H9 (cell line): Measurements from ENCODE around the gene TOMM22. TPM values are rescaled to one million over a fixed set of nuclear protein-coding genes. Genes with fewer than 3 reads are reported as not detected.

ENCODE experiments used
- DNase-seq: peaks from one replicate; pipeline ENCODE4 v3.0.0-alpha.2; 2017
- H2AFZ ChIP-seq: one replicate; pipeline ENCODE4 v1.6.1; 2013; ENCODE audit warnings: mild to moderate bottlenecking, low read length, control low read depth, moderate library complexity
- H2AK5ac ChIP-seq: 2 replicates; pipeline ENCODE4 v1.6.1; 2013; ENCODE audit warnings: low read length, control low read depth, mixed read lengths; ENCODE audit not compliant: insufficient read length
- H2BK120ac ChIP-seq: one replicate; pipeline ENCODE4 v1.6.1; 2013; ENCODE audit warnings: low read depth, mild to moderate bottlenecking, low read length, control low read depth, inconsistent platforms; ENCODE audit not compliant: poor library complexity, severe bottlenecking
- H2BK12ac ChIP-seq: 2 replicates; pipeline ENCODE4 v1.6.1; 2013; ENCODE audit warnings: low read length, control low read depth, mixed read lengths, low read depth; ENCODE audit not compliant: insufficient read length
- H2BK15ac ChIP-seq: 2 replicates; pipeline ENCODE4 v1.6.1; 2013; ENCODE audit warnings: low read depth, low read length, control low read depth
- H2BK20ac ChIP-seq: one replicate; pipeline ENCODE4 v1.6.1; 2013; ENCODE audit warnings: low read depth, mild to moderate bottlenecking, low read length, control low read depth, inconsistent platforms; ENCODE audit not compliant: poor library complexity, severe bottlenecking
- H2BK5ac ChIP-seq: 2 replicates; pipeline ENCODE4 v1.6.1; 2013; ENCODE audit warnings: low read length, control low read depth, mixed read lengths; ENCODE audit not compliant: insufficient read length
- H3K14ac ChIP-seq: 2 replicates; pipeline ENCODE4 v1.6.1; 2013; ENCODE audit warnings: low read length, control low read depth; ENCODE audit not compliant: insufficient read depth
- H3K18ac ChIP-seq: 2 replicates; pipeline ENCODE4 v1.6.1; 2013; ENCODE audit warnings: low read depth, mild to moderate bottlenecking, mixed read lengths, low read length, control low read depth; ENCODE audit not compliant: insufficient read length
- H3K23ac ChIP-seq: 2 replicates; pipeline ENCODE4 v1.6.1; 2013; ENCODE audit warnings: low read length, control low read depth, mixed read lengths, low read depth; ENCODE audit not compliant: insufficient read length
- H3K23me2 ChIP-seq: 2 replicates; pipeline ENCODE4 v1.6.1; 2013; ENCODE audit warnings: low read depth, mild to moderate bottlenecking, mixed read lengths, low read length, control low read depth; ENCODE audit not compliant: insufficient read length, poor library complexity, severe bottlenecking
- H3K27ac ChIP-seq: 2 replicates; pipeline ENCODE4 v1.5.1; 2013; ENCODE audit warnings: low read length, control low read depth, mixed read lengths, low read depth; ENCODE audit not compliant: insufficient read length
- H3K27me3 ChIP-seq: 2 replicates; pipeline ENCODE4 v1.6.1; 2013; ENCODE audit warnings: low read length, control low read depth, inconsistent platforms; ENCODE audit not compliant: insufficient read depth
- H3K4ac ChIP-seq: 2 replicates; pipeline ENCODE4 v1.6.1; 2013; ENCODE audit warnings: low read depth, mild to moderate bottlenecking, control low read depth, inconsistent platforms, low read length, moderate library complexity
- H3K4me1 ChIP-seq: 2 replicates; pipeline ENCODE4 v1.6.1; 2013; ENCODE audit warnings: low read length, control low read depth, inconsistent platforms; ENCODE audit not compliant: insufficient read depth
- H3K4me2 ChIP-seq: 2 replicates; pipeline ENCODE4 v1.6.1; 2013; ENCODE audit warnings: low read length, control low read depth, mixed read lengths; ENCODE audit not compliant: insufficient read length, insufficient read depth
- H3K56ac ChIP-seq: 2 replicates; pipeline ENCODE4 v1.6.1; 2013; ENCODE audit warnings: low read depth, mild to moderate bottlenecking, mixed read lengths, low read length, control low read depth; ENCODE audit not compliant: insufficient read length
- H3K79me1 ChIP-seq: 2 replicates; pipeline ENCODE4 v1.6.1; 2013; ENCODE audit warnings: low read depth, mild to moderate bottlenecking, moderate library complexity, low read length, control low read depth, inconsistent platforms; ENCODE audit not compliant: insufficient read depth, poor library complexity, severe bottlenecking
- H3K79me2 ChIP-seq: 2 replicates; pipeline ENCODE4 v1.6.1; 2013; ENCODE audit warnings: low read length, control low read depth, inconsistent platforms; ENCODE audit not compliant: insufficient read depth
- H3K9ac ChIP-seq: 2 replicates; pipeline ENCODE4 v1.6.1; 2013; ENCODE audit warnings: low read length, control low read depth, mixed read lengths; ENCODE audit not compliant: insufficient read length; ENCODE audit errors: extremely low read depth
- H3K9me3 ChIP-seq: one replicate; pipeline ENCODE4 v1.6.1; 2013; ENCODE audit warnings: low read depth, low read length, inconsistent platforms; ENCODE audit not compliant: control insufficient read depth
- H3T11ph ChIP-seq: one replicate; pipeline ENCODE4 v1.6.1; 2013; ENCODE audit warnings: mild to moderate bottlenecking, low read length, control low read depth, inconsistent platforms
- H4K20me1 ChIP-seq: one replicate; pipeline ENCODE4 v1.6.1; 2013; ENCODE audit not compliant: control insufficient read depth, insufficient read length, insufficient read depth
- H4K5ac ChIP-seq: 2 replicates; pipeline ENCODE4 v1.6.1; 2013; ENCODE audit warnings: low read depth, mild to moderate bottlenecking, mixed read lengths, low read length, control low read depth; ENCODE audit not compliant: insufficient read length
- H4K8ac ChIP-seq: replicated peaks from 2 replicates; pipeline ENCODE4 v1.6.1; 2013; ENCODE audit warnings: low read length, control low read depth, mixed read lengths, low read depth; ENCODE audit not compliant: insufficient read length
- H4K91ac ChIP-seq: 2 replicates; pipeline ENCODE4 v1.6.1; 2013; ENCODE audit warnings: low read depth, mild to moderate bottlenecking, moderate library complexity, mixed read lengths, low read length, control low read depth; ENCODE audit not compliant: insufficient read length
- H3K27ac Mint-ChIP-seq, 3 experiments: 2 replicates in 2 of 3; 3 replicates in 1 of 3; pipeline ENCODE4 v1.8.0; 2020 to 2021; ENCODE audit warnings: mixed read lengths in 3 of 3, mild to moderate bottlenecking in 1 of 3, moderate library complexity in 1 of 3
- H3K27me3 Mint-ChIP-seq: 2 replicates; pipeline ENCODE4 v1.8.0; 2021; ENCODE audit warnings: low read depth, mild to moderate bottlenecking, moderate library complexity, mixed read lengths
- H3K36me3 Mint-ChIP-seq, 3 experiments: 2 replicates in 2 of 3; 3 replicates in 1 of 3; pipeline ENCODE4 v1.8.0; 2020 to 2021; ENCODE audit warnings: low read depth in 3 of 3, mixed read lengths in 3 of 3; ENCODE audit not compliant: insufficient read depth in 1 of 3
- H3K4me1 Mint-ChIP-seq, 2 experiments: 2 replicates each; pipeline ENCODE4 v1.8.0; 2020; ENCODE audit warnings: mixed read lengths in 2 of 2
- H3K4me3 Mint-ChIP-seq, 2 experiments: 2 replicates in 1 of 2; 3 replicates in 1 of 2; pipeline ENCODE4 v1.8.0; 2020 to 2021; ENCODE audit warnings: mild to moderate bottlenecking in 2 of 2, mixed read lengths in 2 of 2, moderate library complexity in 1 of 2
- H3K9me3 Mint-ChIP-seq, 2 experiments: 2 replicates in 1 of 2; 3 replicates in 1 of 2; pipeline ENCODE4 v1.8.0; 2020; ENCODE audit warnings: mild to moderate bottlenecking in 2 of 2, mixed read lengths in 2 of 2, moderate library complexity in 1 of 2
- WGBS: extraction: QIAGEN DNeasy Blood & Tissue Kit; methylation state at CpG from one replicate; pipeline ENCODE4 v1.1.7; 2013; ENCODE audit warnings: missing lambda C conversion rate, low lambda C conversion rate, mixed read lengths; ENCODE audit not compliant: insufficient read length; ENCODE audit errors: extremely low coverage; 5-methylcytosine and 5-hydroxymethylcytosine counted together
- total RNA-seq: library from RNA; stranded (reverse); gene quantifications from 2 replicates; pipeline ENCODE4 v1.2.1, GENCODE V29; 2021
- TF ChIP-seq, protein P1 (sequence below): fragments of 200-600 bp; sonication (generic); conservative IDR thresholded peaks from 3 replicates; pipeline ENCODE4 v1.8.0; 2021; ENCODE audit warnings: antibody characterized with exemption, mild to moderate bottlenecking

The TOMM22 gene
- total RNA-seq, 1 experiment from 2014 or later = 128 TPM

DNA sequence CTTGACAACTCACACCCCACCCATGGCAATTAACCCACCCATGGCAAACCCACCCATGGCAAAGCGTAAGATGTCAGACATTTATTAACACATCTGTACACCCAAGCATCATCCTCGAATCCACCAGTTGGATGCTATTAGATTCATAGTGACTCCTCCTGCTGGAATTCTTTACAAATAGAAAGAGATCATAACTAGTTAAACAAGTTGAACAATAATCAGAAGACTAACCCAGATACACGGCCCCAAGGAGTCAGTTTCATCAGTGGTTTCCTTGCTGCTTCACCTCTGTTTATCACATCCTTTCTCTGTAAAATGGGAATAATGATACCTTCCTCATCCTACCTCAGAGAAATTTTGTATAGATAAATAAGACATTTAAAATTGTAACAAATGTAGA, 29.1 kb downstream of the TOMM22 start:
- Histone ChIP-seq H3K79me1 (peaks cover 10% of the 10 kb centered on the region), H4K20me1 (no peaks in the 10 kb centered on the region), H3K9me3 (no peaks in the 10 kb centered on the region), H3K27me3 (no peaks in the 10 kb centered on the region), H3K79me2 (peaks cover 46% of the 10 kb centered on the region; the same call in 1 of the 2 replicates), H3K27ac (no peak overlapping the region), H2BK5ac (no peak overlapping the region), H3T11ph (no peak overlapping the region), H3K4me1 (peaks cover 14% of the 10 kb centered on the region), H3K18ac (no peak overlapping the region), H3K9ac (no peak overlapping the region), H2BK12ac (no peak overlapping the region), H4K91ac (no peak overlapping the region), H4K5ac (no peak overlapping the region), H3K14ac (no peak overlapping the region), H3K23ac (no peak overlapping the region), H4K8ac (no peak overlapping the region), H3K56ac (no peak overlapping the region), H3K4ac (no peak overlapping the region), H3K4me2 (no peak overlapping the region), H2BK20ac (no peak overlapping the region), H2AK5ac (no peak overlapping the region), H2BK15ac (no peak overlapping the region), H3K23me2 (peaks cover 6% of the 10 kb centered on the region), H2AFZ (no peak overlapping the region), H2BK120ac (no peak overlapping the region)
- H3K27me3 Mint-ChIP-seq = no peaks in the 10 kb centered on the region
- DNase-seq = no peak
- no peak overlapping the region for H3K27ac Mint-ChIP-seq
- no peaks in the 10 kb centered on the region for H3K9me3 Mint-ChIP-seq
- H3K4me3 Mint-ChIP-seq = no peak overlapping the region
- peaks cover 48 to 59% of the 10 kb centered on the region in 2 experiments for H3K4me1 Mint-ChIP-seq
- TF ChIP-seq, protein P1, sequence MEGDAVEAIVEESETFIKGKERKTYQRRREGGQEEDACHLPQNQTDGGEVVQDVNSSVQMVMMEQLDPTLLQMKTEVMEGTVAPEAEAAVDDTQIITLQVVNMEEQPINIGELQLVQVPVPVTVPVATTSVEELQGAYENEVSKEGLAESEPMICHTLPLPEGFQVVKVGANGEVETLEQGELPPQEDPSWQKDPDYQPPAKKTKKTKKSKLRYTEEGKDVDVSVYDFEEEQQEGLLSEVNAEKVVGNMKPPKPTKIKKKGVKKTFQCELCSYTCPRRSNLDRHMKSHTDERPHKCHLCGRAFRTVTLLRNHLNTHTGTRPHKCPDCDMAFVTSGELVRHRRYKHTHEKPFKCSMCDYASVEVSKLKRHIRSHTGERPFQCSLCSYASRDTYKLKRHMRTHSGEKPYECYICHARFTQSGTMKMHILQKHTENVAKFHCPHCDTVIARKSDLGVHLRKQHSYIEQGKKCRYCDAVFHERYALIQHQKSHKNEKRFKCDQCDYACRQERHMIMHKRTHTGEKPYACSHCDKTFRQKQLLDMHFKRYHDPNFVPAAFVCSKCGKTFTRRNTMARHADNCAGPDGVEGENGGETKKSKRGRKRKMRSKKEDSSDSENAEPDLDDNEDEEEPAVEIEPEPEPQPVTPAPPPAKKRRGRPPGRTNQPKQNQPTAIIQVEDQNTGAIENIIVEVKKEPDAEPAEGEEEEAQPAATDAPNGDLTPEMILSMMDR = no peak
- no CpG with 5 or more reads among the region's 3 CpGs for whole genome bisulfite sequencing
- peaks cover 7 to 42% (median 36%) of the 10 kb centered on the region in 3 experiments; a peak in 6 of 7 replicates for H3K36me3 Mint-ChIP-seq
